ENCODE measurements around the gene BCAR1. TPM values are rescaled to one million over a fixed set of nuclear protein-coding genes. Genes with fewer than 3 reads are reported as not detected.

Gene BCAR1
- total and polyA plus RNA-seq, 10 of the 15 experiments (the other 5 are each of a cell fraction or from before 2014, with no cell fraction given) = 0.13 to 14.1 (median 2.8) TPM; not detected in 1

DNA sequence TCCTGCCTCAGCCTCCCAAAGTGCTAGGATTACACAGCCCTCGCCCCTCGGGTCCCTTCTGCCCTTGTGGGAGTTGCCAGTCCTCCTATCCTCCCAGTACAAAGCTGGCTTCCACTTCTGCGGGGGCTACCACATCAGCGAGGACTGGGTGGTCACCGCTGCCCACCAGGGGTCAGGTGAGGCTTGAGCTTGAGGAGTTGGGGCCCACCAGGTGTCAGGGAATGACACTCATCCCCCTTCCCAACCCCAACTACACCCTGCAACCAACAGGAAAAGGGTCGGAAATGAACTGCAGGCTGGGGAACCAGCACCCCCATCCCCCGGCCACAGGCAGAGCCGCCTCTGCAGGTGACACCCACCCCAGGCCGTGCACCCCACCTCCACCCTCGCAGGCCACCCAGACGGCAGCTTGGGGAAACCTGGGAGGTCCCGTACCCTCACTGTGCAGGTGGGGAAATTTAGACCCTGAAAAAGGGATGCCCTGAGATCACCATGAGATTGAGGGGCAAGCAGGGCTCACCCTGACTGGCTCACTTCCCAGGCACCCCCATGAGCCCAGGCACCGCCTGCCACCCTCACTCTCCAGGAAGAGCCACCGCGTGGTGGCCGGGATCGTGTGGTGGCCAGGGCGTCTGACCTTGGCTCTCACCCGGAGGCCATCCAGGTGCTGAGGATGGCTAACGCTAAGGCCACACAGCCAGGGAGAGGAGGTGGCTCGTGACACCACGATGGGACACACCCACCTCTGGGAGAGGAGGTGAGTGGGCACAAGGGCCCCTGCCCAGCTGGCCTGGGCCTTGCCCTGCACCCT, 24.7 kb downstream of the BCAR1 start:
- Histone ChIP-seq H3K36me3 (ENCODE audit: control insufficient read depth in 2 of 2, insufficient read depth in 2 of 2, low read length in 1 of 2) (no peaks in the 10 kb centered on the region), H3K4me1 (ENCODE audit: control insufficient read depth, insufficient read depth, low read length) (no peaks in the 10 kb centered on the region), H2AFZ (ENCODE audit: control insufficient read depth, low read depth, low read length) (no peak overlapping the region), H3K4me2 (ENCODE audit: control insufficient read depth, insufficient read depth) (no peak overlapping the region), H3K27me3 (replicated peaks in 1 of 2; ENCODE audit: control insufficient read depth in 2 of 2, insufficient read depth in 2 of 2, low read length in 1 of 2) (no peaks in the 10 kb centered on the region), H4K20me1 (ENCODE audit: control insufficient read depth, insufficient read depth) (no peaks in the 10 kb centered on the region), H3K4me3 (no peak overlapping the region), H3K9ac (ENCODE audit: control insufficient read depth, insufficient read depth, low read length) (no peak overlapping the region), H3K27ac (ENCODE audit: control insufficient read depth, insufficient read depth) (no peak overlapping the region), H3K79me2 (ENCODE audit: control insufficient read depth, insufficient read depth, low read length) (no peaks in the 10 kb centered on the region), H3K9me3 (replicated peaks; ENCODE audit: control insufficient read depth, insufficient read depth, low read length) (no peaks in the 10 kb centered on the region)
- WGBS (ENCODE audit: insufficient coverage, insufficient replicate concordance, low lambda C conversion rate, missing lambda C conversion rate) = 47% methylated on average over 19 of the region's 22 CpGs
- intact Hi-C loops (cut with micrococcal nuclease; ENCODE audit: unreplicated experiment) (no loop called here), in situ Hi-C loops (cut with MboI) (no loop called here)
- TF ChIP-seq NR2C2 (IDR thresholded peaks at IDR 0.05; ENCODE audit: borderline replicate concordance, control insufficient read depth, insufficient read length, low read depth) = no peak
- no peak for TF ChIP-seq CBX5 (IDR thresholded peaks at IDR 0.05; ENCODE audit: low read depth)
- TF ChIP-seq, protein P1, sequence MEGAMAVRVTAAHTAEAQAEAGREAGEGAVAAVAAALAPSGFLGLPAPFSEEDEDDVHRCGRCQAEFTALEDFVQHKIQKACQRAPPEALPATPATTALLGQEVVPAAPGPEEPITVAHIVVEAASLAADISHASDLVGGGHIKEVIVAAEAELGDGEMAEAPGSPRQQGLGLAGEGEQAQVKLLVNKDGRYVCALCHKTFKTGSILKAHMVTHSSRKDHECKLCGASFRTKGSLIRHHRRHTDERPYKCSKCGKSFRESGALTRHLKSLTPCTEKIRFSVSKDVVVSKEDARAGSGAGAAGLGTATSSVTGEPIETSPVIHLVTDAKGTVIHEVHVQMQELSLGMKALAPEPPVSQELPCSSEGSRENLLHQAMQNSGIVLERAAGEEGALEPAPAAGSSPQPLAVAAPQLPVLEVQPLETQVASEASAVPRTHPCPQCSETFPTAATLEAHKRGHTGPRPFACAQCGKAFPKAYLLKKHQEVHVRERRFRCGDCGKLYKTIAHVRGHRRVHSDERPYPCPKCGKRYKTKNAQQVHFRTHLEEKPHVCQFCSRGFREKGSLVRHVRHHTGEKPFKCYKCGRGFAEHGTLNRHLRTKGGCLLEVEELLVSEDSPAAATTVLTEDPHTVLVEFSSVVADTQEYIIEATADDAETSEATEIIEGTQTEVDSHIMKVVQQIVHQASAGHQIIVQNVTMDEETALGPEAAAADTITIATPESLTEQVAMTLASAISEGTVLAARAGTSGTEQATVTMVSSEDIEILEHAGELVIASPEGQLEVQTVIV (IDR thresholded peaks at IDR 0.05; ENCODE audit: borderline replicate concordance, partially characterized antibody) = no peak
- TF ChIP-seq GABPA (IDR thresholded peaks at IDR 0.05; ENCODE audit: low read depth) = no peak
- no peak for TF ChIP-seq CBX3 (IDR thresholded peaks at IDR 0.05; ENCODE audit: borderline replicate concordance, low read depth)
- no peak for TF ChIP-seq SIN3A (IDR thresholded peaks at IDR 0.05; ENCODE audit: low read depth, low read length)
- TF ChIP-seq MYC (IDR thresholded peaks at IDR 0.05; ENCODE audit: insufficient read depth, insufficient read length, insufficient replicate concordance, low read length, severe bottlenecking) = no peak
- TF ChIP-seq RELB (IDR thresholded peaks at IDR 0.05; ENCODE audit: low read depth) = no peak
- no TSS peak for BruUV-seq (replicated peaks)
- RAD21 ChIA-PET (ENCODE audit: unreplicated experiment) = no interaction called here
- SMC1A ChIA-PET (ENCODE audit: uncharacterized antibody, unreplicated experiment) = interaction anchor here (1.2 kb wide), 1 partner anchor 159 kb away, joined by 3 read pairs; no protein-coding TSS in a partner anchor
- ATAC-seq (no peak), DNase-seq (ENCODE audit: low read depth, low spot score) (no peak), FAIRE-seq (no peak)
- CTCF ChIA-PET = no interaction called here
- POLR2A ChIA-PET = interaction anchor here (0.5 to 0.6 kb wide), 2 partner anchors 46 to 570 kb away, joined by 4 read pairs; no protein-coding TSS in a partner anchor
